ENCODE data around the gene XXYLT1.

The XXYLT1 gene

GRCh38 chr3:195034541-195034940, 236.4 kb downstream of the XXYLT1 start:
- no peak for DNase-seq (ENCODE audit: low read depth in 3 of 3, low spot score in 1 of 3)

GRCh38 chr3:195034101-195034500, 236.9 kb downstream of the XXYLT1 start:
- no peak for DNase-seq (ENCODE audit: low read depth in 3 of 3, low spot score in 1 of 3)

GRCh38 chr3:195033531-195034091, 237.3 kb downstream of the XXYLT1 start:
- DNase-seq (ENCODE audit: low read depth in 3 of 3, low spot score in 1 of 3): no peak

GRCh38 chr3:195032955-195033354, 238.0 kb downstream of the XXYLT1 start:
- DNase-seq (ENCODE audit: low read depth in 3 of 3, low spot score in 1 of 3): no peak

- no peak for DNase-seq (ENCODE audit: low read depth in 3 of 3, low spot score in 1 of 3)
Observed at GRCh38 chr3:195032106-195032759, 238.7 kb downstream of the XXYLT1 start.

- no peak for DNase-seq (ENCODE audit: low read depth in 3 of 3, low spot score in 1 of 3)
Observed at GRCh38 chr3:195031574-195032003, 239.4 kb downstream of the XXYLT1 start.

GRCh38 chr3:195030791-195031321, 240.1 kb downstream of the XXYLT1 start:
- no peak for DNase-seq (ENCODE audit: low read depth in 3 of 3, low spot score in 1 of 3)

- no peak for DNase-seq (ENCODE audit: low read depth in 3 of 3, low spot score in 1 of 3)
Observed at GRCh38 chr3:195028877-195029606, 241.9 kb downstream of the XXYLT1 start.

GRCh38 chr3:195025884-195026200, 245.1 kb downstream of the XXYLT1 start:
- no peak for DNase-seq (ENCODE audit: low read depth in 3 of 3, low spot score in 1 of 3)

- no peak for DNase-seq (ENCODE audit: low read depth in 3 of 3, low spot score in 1 of 3)
Observed at GRCh38 chr3:195025056-195025883, 245.7 kb downstream of the XXYLT1 start.

- DNase-seq (ENCODE audit: low read depth in 3 of 3, low spot score in 1 of 3): no peak
Observed at GRCh38 chr3:195023989-195024388, 247.0 kb downstream of the XXYLT1 start.

- DNase-seq (ENCODE audit: low read depth in 3 of 3, low spot score in 1 of 3): no peak
Observed at GRCh38 chr3:195023576-195023975, 247.4 kb downstream of the XXYLT1 start.

GRCh38 chr3:195021692-195022091, 249.3 kb downstream of the XXYLT1 start:
- no peak for DNase-seq (ENCODE audit: low read depth in 3 of 3, low spot score in 1 of 3)

- no peak for DNase-seq (ENCODE audit: low read depth in 3 of 3, low spot score in 1 of 3)
Observed at GRCh38 chr3:195020921-195021320, 250.0 kb downstream of the XXYLT1 start.

GRCh38 chr3:195020185-195020584, 250.8 kb downstream of the XXYLT1 start:
- no peak for DNase-seq (ENCODE audit: low read depth in 3 of 3, low spot score in 1 of 3)

- DNase-seq (ENCODE audit: low read depth in 3 of 3, low spot score in 1 of 3): no peak
Observed at GRCh38 chr3:195019335-195019734, 251.6 kb downstream of the XXYLT1 start.
